AG10803 (cell line): ENCODE data around the gene SERPINA12.

ENCODE experiments used
- DNase-seq: peaks from one replicate; pipeline ENCODE4 v3.0.0; 2010; ENCODE audit warnings: low read depth
- H3K4me3 ChIP-seq: 2 replicates; pipeline ENCODE4 v1.5.1; 2011; ENCODE audit warnings: mild to moderate bottlenecking, low read length, control low read depth
- TF ChIP-seq, protein P1 (sequence below): conservative IDR thresholded peaks from 2 replicates; pipeline ENCODE4 v1.5.1; 2011; ENCODE audit warnings: mild to moderate bottlenecking, low read length, control low read depth, inconsistent platforms

SERPINA12 gene

DNA sequence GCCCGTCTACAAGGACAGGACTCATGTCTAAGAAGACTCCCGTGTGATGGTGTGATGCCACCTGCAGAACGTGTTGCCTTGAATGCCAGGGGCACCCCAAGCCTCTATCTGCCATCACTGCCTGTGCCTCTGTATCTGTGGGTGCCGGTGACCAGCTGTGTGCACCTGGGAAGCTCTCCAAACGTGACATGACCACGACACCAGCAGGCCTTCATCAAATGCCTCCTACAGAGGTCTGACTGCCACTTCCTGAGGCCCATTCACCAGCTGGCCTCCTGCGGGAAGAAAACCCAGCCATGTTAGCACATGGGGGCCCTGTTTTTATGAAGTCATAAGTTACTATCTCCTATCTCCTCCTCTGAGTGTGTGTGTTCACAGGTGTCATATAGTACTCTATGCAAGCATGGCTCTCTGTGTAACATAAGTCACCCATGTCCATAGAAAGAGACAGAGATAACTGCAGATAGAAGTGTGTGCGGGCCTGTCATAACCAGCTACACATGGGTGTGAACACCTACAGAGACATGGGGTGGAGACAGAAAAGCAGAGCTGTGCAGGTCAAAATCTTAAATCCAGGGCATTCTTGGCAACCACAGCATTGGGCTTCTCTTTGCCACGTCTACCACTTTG lies 33.7 kb upstream of the SERPINA12 start:
- TF ChIP-seq, protein P1, sequence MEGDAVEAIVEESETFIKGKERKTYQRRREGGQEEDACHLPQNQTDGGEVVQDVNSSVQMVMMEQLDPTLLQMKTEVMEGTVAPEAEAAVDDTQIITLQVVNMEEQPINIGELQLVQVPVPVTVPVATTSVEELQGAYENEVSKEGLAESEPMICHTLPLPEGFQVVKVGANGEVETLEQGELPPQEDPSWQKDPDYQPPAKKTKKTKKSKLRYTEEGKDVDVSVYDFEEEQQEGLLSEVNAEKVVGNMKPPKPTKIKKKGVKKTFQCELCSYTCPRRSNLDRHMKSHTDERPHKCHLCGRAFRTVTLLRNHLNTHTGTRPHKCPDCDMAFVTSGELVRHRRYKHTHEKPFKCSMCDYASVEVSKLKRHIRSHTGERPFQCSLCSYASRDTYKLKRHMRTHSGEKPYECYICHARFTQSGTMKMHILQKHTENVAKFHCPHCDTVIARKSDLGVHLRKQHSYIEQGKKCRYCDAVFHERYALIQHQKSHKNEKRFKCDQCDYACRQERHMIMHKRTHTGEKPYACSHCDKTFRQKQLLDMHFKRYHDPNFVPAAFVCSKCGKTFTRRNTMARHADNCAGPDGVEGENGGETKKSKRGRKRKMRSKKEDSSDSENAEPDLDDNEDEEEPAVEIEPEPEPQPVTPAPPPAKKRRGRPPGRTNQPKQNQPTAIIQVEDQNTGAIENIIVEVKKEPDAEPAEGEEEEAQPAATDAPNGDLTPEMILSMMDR, result no peak
- no peak for DNase-seq
- H3K4me3 ChIP-seq, result no peak overlapping the region

DNA sequence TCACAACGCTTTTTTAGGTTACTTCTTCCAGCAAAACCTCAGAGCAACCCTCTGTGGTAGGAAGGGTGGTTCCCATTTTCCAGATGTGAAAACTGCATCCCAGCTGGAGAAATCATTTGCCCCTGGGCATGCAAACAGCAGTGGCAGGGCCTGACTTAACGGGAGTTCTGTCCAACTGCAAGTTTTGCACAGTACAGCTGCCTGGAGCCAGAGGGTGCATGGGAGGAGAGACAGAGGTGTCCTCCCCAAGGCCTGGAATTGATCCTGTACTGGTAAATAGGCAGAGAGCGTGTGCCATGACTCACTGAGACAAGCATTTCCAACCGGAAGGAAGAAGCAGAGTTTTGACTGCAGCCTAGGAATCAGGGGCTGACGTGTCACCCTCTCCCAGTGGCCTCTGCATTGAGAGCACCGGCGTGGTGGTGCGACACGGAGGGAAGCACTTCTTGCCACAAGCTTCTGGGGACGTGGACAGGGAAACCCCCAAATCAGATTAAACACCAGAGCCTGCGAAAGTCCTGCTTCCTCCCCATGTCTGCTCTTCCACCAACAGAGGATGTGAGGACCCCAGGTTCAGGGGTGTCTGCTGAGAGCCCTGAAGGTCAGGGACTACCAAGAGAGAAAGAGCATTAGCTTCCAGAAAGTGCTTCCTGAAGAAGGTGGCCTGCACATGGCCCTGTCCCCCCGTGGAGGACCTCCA lies 33.0 kb upstream of the SERPINA12 start:
- TF ChIP-seq, protein P1, result no peak
- peak; percentile 56 for DNase-seq

GRCh38 chr14:94541234-94541975 lies 32.1 kb upstream of the SERPINA12 start:
- no peak overlapping the region for H3K4me3 ChIP-seq
- DNase-seq, result no peak
- TF ChIP-seq, protein P1, result no peak

More for the DNA sequence above, 33.0 kb upstream of the SERPINA12 start:
- no peak overlapping the region for H3K4me3 ChIP-seq

- TF ChIP-seq, protein P1, result peak; percentile 15; the same call in 1 of the 2 replicates
- no peak overlapping the region for H3K4me3 ChIP-seq
- DNase-seq, result peak; percentile 50
Measured at GRCh38 chr14:94540031-94540794, 30.9 kb upstream of the SERPINA12 start.

DNA sequence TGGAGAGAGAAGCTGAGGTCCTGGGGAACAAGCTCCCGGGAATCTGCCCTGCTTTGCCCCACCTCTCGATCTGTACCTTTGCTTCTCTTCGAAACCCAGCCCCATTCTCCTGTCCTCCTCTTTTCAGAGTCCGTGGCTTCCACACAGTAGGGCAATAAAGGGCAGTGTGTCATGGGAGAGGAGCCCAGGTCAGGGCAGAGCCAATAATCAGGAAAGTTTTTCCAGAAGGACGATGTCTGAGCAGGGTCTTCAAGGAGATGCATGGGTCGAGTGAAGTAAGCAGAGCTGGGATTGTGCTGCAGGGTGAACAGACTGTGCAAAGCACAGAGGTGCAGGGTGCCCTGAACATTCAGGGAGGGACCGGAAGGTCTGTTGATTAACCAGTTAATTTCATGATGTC lies 29.9 kb upstream of the SERPINA12 start:
- DNase-seq, result no peak
- no peak overlapping the region for H3K4me3 ChIP-seq
- TF ChIP-seq, protein P1, result no peak

DNA sequence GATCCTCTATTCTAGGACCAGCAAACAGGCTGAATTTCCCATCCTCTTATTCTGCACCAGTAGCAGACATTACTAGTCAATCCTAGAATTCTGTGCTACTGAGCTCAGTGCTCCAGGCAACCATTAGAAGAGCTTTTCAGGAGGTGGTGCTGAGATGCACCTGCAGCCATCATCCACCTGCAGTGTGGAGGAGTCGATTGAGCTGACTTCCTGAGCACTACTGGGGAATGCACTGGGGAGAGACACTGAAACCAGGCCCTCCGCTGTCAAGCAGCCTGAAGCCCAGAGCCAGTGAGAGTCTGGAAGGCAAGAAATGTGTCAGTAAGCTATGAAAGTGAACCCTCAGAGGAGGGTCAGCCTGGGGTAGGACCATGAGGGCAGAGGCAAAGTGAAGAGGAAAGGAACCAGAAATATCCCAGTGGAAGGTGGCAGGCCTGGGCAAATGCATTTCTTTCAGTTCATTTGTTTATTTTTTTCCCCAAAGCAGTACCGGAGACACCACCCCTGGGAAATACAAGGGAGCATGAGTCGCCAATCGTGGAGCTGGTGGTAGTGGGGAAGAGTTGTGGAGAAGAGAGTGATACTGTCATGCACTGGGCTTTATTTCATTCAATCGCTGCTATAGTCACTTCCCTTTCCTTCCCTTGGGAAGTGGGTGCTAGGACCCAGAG lies 28.9 kb upstream of the SERPINA12 start:
- TF ChIP-seq, protein P1, result no peak
- no peak overlapping the region for H3K4me3 ChIP-seq
- DNase-seq, result no peak
